ENCODE data around the gene GDA.

Gene GDA

GRCh38 chr9:72274916-72275315, 125.7 kb downstream of the GDA start:
- no peaks in the 10 kb centered on the region for H3K79me2 ChIP-seq (ENCODE audit: low read length)
- no peaks in the 10 kb centered on the region for H4K20me1 ChIP-seq (ENCODE audit: insufficient read depth, low read length)
- H2AFZ ChIP-seq (ENCODE audit: low read depth, low read length) = no peak overlapping the region
- TF ChIP-seq CTCF (IDR thresholded peaks at IDR 0.05; ENCODE audit: low read depth, low read length) (no peak), EZH2phosphoT487 (IDR thresholded peaks at IDR 0.05; ENCODE audit: low read depth) (no peak)
- H3K9ac ChIP-seq (ENCODE audit: low read length) = no peak overlapping the region
- H3K27ac ChIP-seq (ENCODE audit: low read length) = no peak overlapping the region
- no peak overlapping the region for H3K4me2 ChIP-seq (ENCODE audit: low read length)
- H3K36me3 ChIP-seq (replicated peaks; ENCODE audit: low read depth, low read length) = no peaks in the 10 kb centered on the region
- peaks cover 14% of the 10 kb centered on the region for H3K27me3 ChIP-seq (ENCODE audit: low read depth, low read length)
- peaks cover 30% of the 10 kb centered on the region for H3K4me1 ChIP-seq (ENCODE audit: low read length)
- no peaks in the 10 kb centered on the region for H3K9me3 ChIP-seq (ENCODE audit: insufficient read depth, low read length)
- no peak overlapping the region for H3K4me3 ChIP-seq (ENCODE audit: low read length)

GRCh38 chr9:72276429-72276828, 127.2 kb downstream of the GDA start:
- Histone ChIP-seq H4K20me1 (ENCODE audit: insufficient read depth, low read length) (no peaks in the 10 kb centered on the region), H3K4me3 (ENCODE audit: low read length) (no peak overlapping the region), H3K79me2 (ENCODE audit: low read length) (no peaks in the 10 kb centered on the region), H2AFZ (ENCODE audit: low read depth, low read length) (no peak overlapping the region), H3K9me3 (ENCODE audit: insufficient read depth, low read length) (no peaks in the 10 kb centered on the region), H3K27ac (ENCODE audit: low read length) (no peak overlapping the region), H3K9ac (ENCODE audit: low read length) (no peak overlapping the region), H3K27me3 (ENCODE audit: low read depth, low read length) (peaks cover 14% of the 10 kb centered on the region), H3K36me3 (replicated peaks; ENCODE audit: low read depth, low read length) (no peaks in the 10 kb centered on the region), H3K4me1 (ENCODE audit: low read length) (peaks cover 30% of the 10 kb centered on the region), H3K4me2 (ENCODE audit: low read length) (no peak overlapping the region)
- TF ChIP-seq EZH2phosphoT487 (IDR thresholded peaks at IDR 0.05; ENCODE audit: low read depth) (no peak), CTCF (IDR thresholded peaks at IDR 0.05; ENCODE audit: low read depth, low read length) (no peak)

- no peaks in the 10 kb centered on the region for H3K9me3 ChIP-seq (ENCODE audit: insufficient read depth, low read length)
- no peaks in the 10 kb centered on the region for H3K79me2 ChIP-seq (ENCODE audit: low read length)
- TF ChIP-seq CTCF (IDR thresholded peaks at IDR 0.05; ENCODE audit: low read depth, low read length) (no peak), EZH2phosphoT487 (IDR thresholded peaks at IDR 0.05; ENCODE audit: low read depth) (no peak)
- peaks cover 13% of the 10 kb centered on the region for H3K4me1 ChIP-seq (ENCODE audit: low read length)
- H3K27ac ChIP-seq (ENCODE audit: low read length) = no peak overlapping the region
- H3K4me2 ChIP-seq (ENCODE audit: low read length) = peak overlapping the region; percentile 65
- H3K9ac ChIP-seq (ENCODE audit: low read length) = no peak overlapping the region
- 0 out of 2 replicates have a peak, but pooled peaks cover 2% of the 10 kb centered on the region for H3K27me3 ChIP-seq (ENCODE audit: low read depth, low read length)
- no peaks in the 10 kb centered on the region for H3K36me3 ChIP-seq (replicated peaks; ENCODE audit: low read depth, low read length)
- peak overlapping the region; percentile 41 for H3K4me3 ChIP-seq (ENCODE audit: low read length)
- no peaks in the 10 kb centered on the region for H4K20me1 ChIP-seq (ENCODE audit: insufficient read depth, low read length)
- H2AFZ ChIP-seq (ENCODE audit: low read depth, low read length) = peak overlapping the region; percentile 75; the same call in 1 of the 2 replicates
These were observed 129.7 kb downstream of the GDA start for GRCh38 chr9:72278959-72279358.

GRCh38 chr9:72280913-72281500, 131.8 kb downstream of the GDA start:
- Histone ChIP-seq H2AFZ (ENCODE audit: low read depth, low read length) (no peak overlapping the region), H3K27me3 (ENCODE audit: low read depth, low read length) (no peaks in the 10 kb centered on the region), H3K4me1 (ENCODE audit: low read length) (peaks cover 12% of the 10 kb centered on the region), H3K4me3 (ENCODE audit: low read length) (no peak overlapping the region), H3K9ac (ENCODE audit: low read length) (no peak overlapping the region), H3K27ac (ENCODE audit: low read length) (no peak overlapping the region), H3K4me2 (ENCODE audit: low read length) (0 out of 2 replicates have a peak overlapping the region, but pooled peaks have one; percentile 22), H4K20me1 (ENCODE audit: insufficient read depth, low read length) (no peaks in the 10 kb centered on the region), H3K79me2 (ENCODE audit: low read length) (no peaks in the 10 kb centered on the region), H3K9me3 (ENCODE audit: insufficient read depth, low read length) (no peaks in the 10 kb centered on the region), H3K36me3 (replicated peaks; ENCODE audit: low read depth, low read length) (no peaks in the 10 kb centered on the region)
- TF ChIP-seq CTCF (IDR thresholded peaks at IDR 0.05; ENCODE audit: low read depth, low read length) (peak; percentile 96), EZH2phosphoT487 (IDR thresholded peaks at IDR 0.05; ENCODE audit: low read depth) (no peak)
